Memory B cell (primary cell): ENCODE measurements around the gene KCNQ1OT1.

Experiments
- ATAC-seq: fragments of 150-1000 bp; cut with Tn5 transposase; 2 replicates; pipeline ENCODE4 v1.10.0; 2021; ENCODE audit warnings: low read depth, mild to moderate bottlenecking, moderate library complexity
- DNase-seq, 2 donors: peaks; one replicate each; pipeline ENCODE4 v3.0.0; 2022; ENCODE audit warnings: low spot score in 2 of 2
- H3K27ac Mint-ChIP-seq: one replicate; pipeline ENCODE4 v1.8.0; 2022; ENCODE audit warnings: mild to moderate bottlenecking, moderate library complexity, mixed read lengths
- H3K27me3 Mint-ChIP-seq: one replicate; pipeline ENCODE4 v1.8.0; 2022; ENCODE audit warnings: mixed read lengths
- H3K36me3 Mint-ChIP-seq: one replicate; pipeline ENCODE4 v1.8.0; 2022; ENCODE audit warnings: mild to moderate bottlenecking, mixed read lengths
- H3K4me1 Mint-ChIP-seq: one replicate; pipeline ENCODE4 v1.8.0; 2022; ENCODE audit warnings: mixed read lengths
- H3K4me3 Mint-ChIP-seq: one replicate; pipeline ENCODE4 v1.8.0; 2022; ENCODE audit warnings: mild to moderate bottlenecking, moderate library complexity, mixed read lengths
- H3K9me3 Mint-ChIP-seq: one replicate; pipeline ENCODE4 v1.8.0; 2022; ENCODE audit warnings: mixed read lengths

The KCNQ1OT1 gene

GRCh38 chr11:2671748-2672147 is 28.0 kb downstream of the KCNQ1OT1 start:
- H3K4me3 Mint-ChIP-seq, result no peak overlapping the region
- DNase-seq (no peak), ATAC-seq (no peak)
- H3K4me1 Mint-ChIP-seq, result peaks cover 19% of the 10 kb centered on the region
- no peaks in the 10 kb centered on the region for H3K9me3 Mint-ChIP-seq
- no peak overlapping the region for H3K27ac Mint-ChIP-seq
- H3K36me3 Mint-ChIP-seq, result peaks cover 4% of the 10 kb centered on the region
- no peaks in the 10 kb centered on the region for H3K27me3 Mint-ChIP-seq

GRCh38 chr11:2670541-2671100 is 29.2 kb downstream of the KCNQ1OT1 start:
- H3K4me3 Mint-ChIP-seq, result no peak overlapping the region
- no peak for ATAC-seq
- H3K27me3 Mint-ChIP-seq, result no peaks in the 10 kb centered on the region
- no peak for DNase-seq
- H3K27ac Mint-ChIP-seq, result no peak overlapping the region
- peaks cover 4% of the 10 kb centered on the region for H3K36me3 Mint-ChIP-seq
- peaks cover 12% of the 10 kb centered on the region for H3K4me1 Mint-ChIP-seq
- H3K9me3 Mint-ChIP-seq, result no peaks in the 10 kb centered on the region

GRCh38 chr11:2669634-2670469 is 29.9 kb downstream of the KCNQ1OT1 start:
- Mint-ChIP-seq H3K4me3 (no peak overlapping the region), H3K27ac (no peak overlapping the region), H3K4me1 (peaks cover 12% of the 10 kb centered on the region)

GRCh38 chr11:2668876-2669275 is 30.9 kb downstream of the KCNQ1OT1 start:
- Mint-ChIP-seq H3K27me3 (no peaks in the 10 kb centered on the region), H3K36me3 (peaks cover 12% of the 10 kb centered on the region), H3K4me1 (peaks cover 12% of the 10 kb centered on the region), H3K4me3 (no peak overlapping the region), H3K27ac (no peak overlapping the region), H3K9me3 (no peaks in the 10 kb centered on the region)
- DNase-seq (no peak), ATAC-seq (no peak)

More at GRCh38 chr11:2669634-2670469, 29.9 kb downstream of the KCNQ1OT1 start:
- Mint-ChIP-seq H3K27me3 (no peaks in the 10 kb centered on the region), H3K36me3 (peaks cover 8% of the 10 kb centered on the region), H3K9me3 (no peaks in the 10 kb centered on the region)
- ATAC-seq (no peak), DNase-seq (no peak)

GRCh38 chr11:2667940-2668339 is 31.9 kb downstream of the KCNQ1OT1 start:
- Mint-ChIP-seq H3K27ac (no peak overlapping the region), H3K9me3 (no peaks in the 10 kb centered on the region), H3K27me3 (no peaks in the 10 kb centered on the region), H3K4me3 (no peak overlapping the region), H3K36me3 (peaks cover 13% of the 10 kb centered on the region), H3K4me1 (peaks cover 7% of the 10 kb centered on the region)
- no peak for ATAC-seq
- no peak for DNase-seq

GRCh38 chr11:2666828-2667570 is 32.8 kb downstream of the KCNQ1OT1 start:
- Mint-ChIP-seq H3K4me1 (peaks cover 7% of the 10 kb centered on the region), H3K27me3 (no peaks in the 10 kb centered on the region), H3K27ac (no peak overlapping the region), H3K4me3 (no peak overlapping the region), H3K9me3 (no peaks in the 10 kb centered on the region), H3K36me3 (peaks cover 18% of the 10 kb centered on the region)
- ATAC-seq (no peak), DNase-seq (no peak)

- peaks cover 18% of the 10 kb centered on the region for H3K36me3 Mint-ChIP-seq
- H3K4me1 Mint-ChIP-seq, result peaks cover 6% of the 10 kb centered on the region
- DNase-seq (peak in 1 of 2 donors; percentile 4), ATAC-seq (no peak)
- H3K9me3 Mint-ChIP-seq, result no peaks in the 10 kb centered on the region
- H3K27me3 Mint-ChIP-seq, result no peaks in the 10 kb centered on the region
- no peak overlapping the region for H3K4me3 Mint-ChIP-seq
- H3K27ac Mint-ChIP-seq, result no peak overlapping the region
Observed at GRCh38 chr11:2666401-2666741, 33.4 kb downstream of the KCNQ1OT1 start.

GRCh38 chr11:2665526-2666400 is 34.0 kb downstream of the KCNQ1OT1 start:
- peaks cover 5% of the 10 kb centered on the region for H3K9me3 Mint-ChIP-seq
- peak in 1 of 2 donors; percentile 5 for DNase-seq
- H3K27ac Mint-ChIP-seq, result no peak overlapping the region
- ATAC-seq, result no peak
- peaks cover 23% of the 10 kb centered on the region for H3K36me3 Mint-ChIP-seq
- no peaks in the 10 kb centered on the region for H3K27me3 Mint-ChIP-seq
- H3K4me3 Mint-ChIP-seq, result no peak overlapping the region
- H3K4me1 Mint-ChIP-seq, result peaks cover 3% of the 10 kb centered on the region

- ATAC-seq, result no peak
Observed at GRCh38 chr11:2664791-2665525, 34.8 kb downstream of the KCNQ1OT1 start.

GRCh38 chr11:2664376-2664775 is 35.4 kb downstream of the KCNQ1OT1 start:
- peak in 1 of 2 donors; percentile 3 for DNase-seq
- Mint-ChIP-seq H3K27me3 (no peaks in the 10 kb centered on the region), H3K27ac (no peak overlapping the region), H3K4me3 (no peak overlapping the region), H3K36me3 (peaks cover 32% of the 10 kb centered on the region), H3K9me3 (peaks cover 5% of the 10 kb centered on the region), H3K4me1 (no peaks in the 10 kb centered on the region)
- no peak for ATAC-seq

More at GRCh38 chr11:2664791-2665525, 34.8 kb downstream of the KCNQ1OT1 start:
- H3K9me3 Mint-ChIP-seq, result peaks cover 5% of the 10 kb centered on the region
- H3K36me3 Mint-ChIP-seq, result peaks cover 31% of the 10 kb centered on the region
- no peak overlapping the region for H3K27ac Mint-ChIP-seq
- H3K27me3 Mint-ChIP-seq, result no peaks in the 10 kb centered on the region
- DNase-seq, result peak in 1 of 2 donors; percentile 4
- H3K4me1 Mint-ChIP-seq, result no peaks in the 10 kb centered on the region
- no peak overlapping the region for H3K4me3 Mint-ChIP-seq

- H3K36me3 Mint-ChIP-seq, result peaks cover 37% of the 10 kb centered on the region
- DNase-seq, result no peak
- no peak overlapping the region for H3K27ac Mint-ChIP-seq
- no peak for ATAC-seq
- H3K4me1 Mint-ChIP-seq, result peaks cover under 1% of the 10 kb centered on the region
- H3K9me3 Mint-ChIP-seq, result peaks cover 8% of the 10 kb centered on the region
- no peaks in the 10 kb centered on the region for H3K27me3 Mint-ChIP-seq
- H3K4me3 Mint-ChIP-seq, result no peak overlapping the region
Observed at GRCh38 chr11:2663915-2664314, 35.9 kb downstream of the KCNQ1OT1 start.

GRCh38 chr11:2663506-2663905 is 36.3 kb downstream of the KCNQ1OT1 start:
- peaks cover 11% of the 10 kb centered on the region for H3K9me3 Mint-ChIP-seq
- peaks cover 3% of the 10 kb centered on the region for H3K4me1 Mint-ChIP-seq
- H3K4me3 Mint-ChIP-seq, result no peak overlapping the region
- DNase-seq, result peak in 1 of 2 donors; percentile 3
- peaks cover 39% of the 10 kb centered on the region for H3K36me3 Mint-ChIP-seq
- no peaks in the 10 kb centered on the region for H3K27me3 Mint-ChIP-seq
- no peak overlapping the region for H3K27ac Mint-ChIP-seq
- no peak for ATAC-seq
